Tibial artery (tissue), 4 donors: ENCODE data around the gene SLC44A4.
"Not testable (repeated sequence)": the region's sequence is repeated elsewhere in the genome, so short reads cannot be mapped to it uniquely, and the experiment has no call there.

Experiments used
- DNase-seq, 2 donors: peaks; one replicate each; pipeline ENCODE4 v3.0.0-alpha.2; 2019
- H3K27ac ChIP-seq, 2 donors: fragments of 200-600 bp; sonication (generic) in 1 of 2; 1 replicate in 1 of 2; 2 replicates in 1 of 2; pipeline ENCODE4 v1.5.1; 2018 to 2019; ENCODE audit warnings: mild to moderate bottlenecking in 1 of 2
- H3K27me3 ChIP-seq, 2 donors: fragments of 200-600 bp; sonication (generic) in 1 of 2; one replicate each; pipeline versions ENCODE4 v1.5.1 to v1.6.0; 2016 to 2019
- H3K36me3 ChIP-seq, 3 donors: fragments of 200-600 bp; sonication (generic) in 2 of 3; one replicate each; pipeline ENCODE4 v1.5.1; 2016 to 2019; ENCODE audit warnings: mild to moderate bottlenecking in 2 of 3
- H3K4me1 ChIP-seq, 4 donors: fragments of 200-600 bp; sonication (generic) in 2 of 4; 1 replicate in 3 of 4; 2 replicates in 1 of 4; pipeline ENCODE4 v1.5.1; 2016 to 2019
- H3K4me3 ChIP-seq, 2 donors: fragments of 200-600 bp; sonication (generic) in 1 of 2; 1 replicate in 1 of 2; 2 replicates in 1 of 2; pipeline ENCODE4 v1.5.1; 2018 to 2019; ENCODE audit warnings: mild to moderate bottlenecking in 2 of 2
- H3K9me3 ChIP-seq, 3 donors: fragments of 200-600 bp; sonication (generic) in 1 of 3; one replicate each; pipeline ENCODE4 v1.5.1; 2016 to 2019
- CTCF ChIP-seq, 2 experiments: fragments of 200-600 bp in 1 of 2; fragments of 450-650 bp in 1 of 2; IDR thresholded peaks; one replicate each; pipeline ENCODE4 v1.5.1; 2017 to 2019; ENCODE audit warnings: antibody characterized with exemption in 2 of 2, mild to moderate bottlenecking in 1 of 2, moderate library complexity in 1 of 2
- intact Hi-C: fragments of 100-400 bp; cut with DNase I; formaldehyde crosslinking; loops from one replicate; pipeline ENCODE4 v1.15.0; 2023; ENCODE audit warnings: low total_unique reads

Gene SLC44A4

GRCh38 chr6:31911826-31912585, 33.2 kb upstream of the SLC44A4 start:
- no peak overlapping the region for H3K27ac ChIP-seq
- DNase-seq = no peak

GRCh38 chr6:31909298-31909697, 30.5 kb upstream of the SLC44A4 start:
- intact Hi-C loops = loop anchor here (5.0 kb wide), 1 partner anchor 43 kb away; no protein-coding TSS in a partner anchor

More at GRCh38 chr6:31911826-31912585, 33.2 kb upstream of the SLC44A4 start:
- Histone ChIP-seq H3K27me3 (peaks cover 0 to 2% of the 10 kb centered on the region in 2 donors), H3K36me3 (no peaks in the 10 kb centered on the region), H3K9me3 (no peaks in the 10 kb centered on the region), H3K4me1 (peaks cover 0 to 13% (median 5%) of the 10 kb centered on the region in 4 donors), H3K4me3 (no peak overlapping the region)
- intact Hi-C loops = no loop called here
- TF ChIP-seq CTCF (IDR thresholded peaks at IDR 0.05) = no peak

GRCh38 chr6:31908791-31909190, 30.0 kb upstream of the SLC44A4 start:
- H3K9me3 ChIP-seq = no peaks in the 10 kb centered on the region
- no peaks in the 10 kb centered on the region for H3K27me3 ChIP-seq
- TF ChIP-seq CTCF (IDR thresholded peaks at IDR 0.05) = no peak
- no peak overlapping the region for H3K4me3 ChIP-seq
- H3K27ac ChIP-seq = no peak overlapping the region
- no peaks in the 10 kb centered on the region for H3K36me3 ChIP-seq
- intact Hi-C loops = loop anchor here (5.0 kb wide), 1 partner anchor 44 kb away; no protein-coding TSS in a partner anchor
- peaks cover 0 to 13% (median 5%) of the 10 kb centered on the region in 4 donors for H3K4me1 ChIP-seq
- no peak for DNase-seq

More at GRCh38 chr6:31909298-31909697, 30.5 kb upstream of the SLC44A4 start:
- H3K36me3 ChIP-seq, H3K27me3 ChIP-seq, H3K27ac ChIP-seq, H3K9me3 ChIP-seq, DNase-seq, H3K4me3 ChIP-seq: not testable (repeated sequence)
- peaks cover 0 to 13% (median 5%) of the 10 kb centered on the region in 4 donors for H3K4me1 ChIP-seq

GRCh38 chr6:31908255-31908654, 29.5 kb upstream of the SLC44A4 start:
- intact Hi-C loops = loop anchor here (5.0 kb wide), 1 partner anchor 44 kb away; no protein-coding TSS in a partner anchor
- H3K36me3 ChIP-seq, H3K4me3 ChIP-seq: not testable (repeated sequence)

GRCh38 chr6:31907158-31907813, 28.5 kb upstream of the SLC44A4 start:
- no peaks in the 10 kb centered on the region for H3K9me3 ChIP-seq
- H3K36me3 ChIP-seq = no peaks in the 10 kb centered on the region
- no peak for TF ChIP-seq CTCF (IDR thresholded peaks at IDR 0.05)
- H3K27ac ChIP-seq = no peak overlapping the region
- H3K4me3 ChIP-seq = no peak overlapping the region
- peaks cover 0 to 25% (median 10%) of the 10 kb centered on the region in 4 donors for H3K4me1 ChIP-seq
- intact Hi-C loops = loop anchor here (5.0 kb wide), 1 partner anchor 45 kb away; no protein-coding TSS in a partner anchor
- H3K27me3 ChIP-seq = no peaks in the 10 kb centered on the region
- DNase-seq = no peak

More at GRCh38 chr6:31908255-31908654, 29.5 kb upstream of the SLC44A4 start:
- H3K27me3 ChIP-seq, DNase-seq, H3K9me3 ChIP-seq, H3K27ac ChIP-seq: not testable (repeated sequence)
- peaks cover 0 to 16% (median 5%) of the 10 kb centered on the region in 4 donors for H3K4me1 ChIP-seq

GRCh38 chr6:31906727-31907126, 27.9 kb upstream of the SLC44A4 start:
- not testable (repeated sequence) for H3K27me3 ChIP-seq, H3K27ac ChIP-seq, H3K36me3 ChIP-seq, H3K9me3 ChIP-seq, DNase-seq, H3K4me3 ChIP-seq
- intact Hi-C loops = loop anchor here (5.0 kb wide), 1 partner anchor 46 kb away; no protein-coding TSS in a partner anchor
- peaks cover 0 to 23% (median 10%) of the 10 kb centered on the region in 4 donors for H3K4me1 ChIP-seq

GRCh38 chr6:31906122-31906521, 27.3 kb upstream of the SLC44A4 start:
- Histone ChIP-seq H3K27ac (no peak overlapping the region), H3K36me3 (no peaks in the 10 kb centered on the region), H3K4me3 (no peak overlapping the region), H3K9me3 (no peaks in the 10 kb centered on the region), H3K27me3 (no peaks in the 10 kb centered on the region), H3K4me1 (peaks cover 0 to 21% (median 11%) of the 10 kb centered on the region in 4 donors)
- no peak for TF ChIP-seq CTCF (IDR thresholded peaks at IDR 0.05)
- intact Hi-C loops = loop anchor here (5.0 kb wide), 1 partner anchor 46 kb away; no protein-coding TSS in a partner anchor
- no peak for DNase-seq
